Measurements from ENCODE around the gene DPP10.

DNA sequence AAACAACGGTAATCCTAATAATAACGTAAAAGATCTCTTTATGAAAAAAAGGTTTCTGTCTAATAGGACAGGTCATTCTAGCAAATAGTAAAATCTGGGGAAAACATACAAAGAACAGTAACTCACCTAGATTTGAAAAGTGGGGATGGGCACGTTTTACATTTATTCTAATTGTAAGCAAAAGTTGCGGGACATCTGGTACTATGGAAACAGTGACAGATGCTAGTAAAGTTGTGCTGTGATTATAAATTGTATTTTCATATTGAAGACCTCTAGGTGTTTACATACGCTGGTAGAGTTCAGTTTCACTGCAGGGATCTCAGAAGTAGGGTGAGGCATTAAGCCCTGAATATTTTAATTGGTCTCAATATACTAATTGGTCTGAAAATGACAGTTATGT lies 422.5 kb downstream of the DPP10 start:
- TF ChIP-seq EZH2 (IDR thresholded peaks at IDR 0.05): no peak
- TF ChIP-seq, protein P1, sequence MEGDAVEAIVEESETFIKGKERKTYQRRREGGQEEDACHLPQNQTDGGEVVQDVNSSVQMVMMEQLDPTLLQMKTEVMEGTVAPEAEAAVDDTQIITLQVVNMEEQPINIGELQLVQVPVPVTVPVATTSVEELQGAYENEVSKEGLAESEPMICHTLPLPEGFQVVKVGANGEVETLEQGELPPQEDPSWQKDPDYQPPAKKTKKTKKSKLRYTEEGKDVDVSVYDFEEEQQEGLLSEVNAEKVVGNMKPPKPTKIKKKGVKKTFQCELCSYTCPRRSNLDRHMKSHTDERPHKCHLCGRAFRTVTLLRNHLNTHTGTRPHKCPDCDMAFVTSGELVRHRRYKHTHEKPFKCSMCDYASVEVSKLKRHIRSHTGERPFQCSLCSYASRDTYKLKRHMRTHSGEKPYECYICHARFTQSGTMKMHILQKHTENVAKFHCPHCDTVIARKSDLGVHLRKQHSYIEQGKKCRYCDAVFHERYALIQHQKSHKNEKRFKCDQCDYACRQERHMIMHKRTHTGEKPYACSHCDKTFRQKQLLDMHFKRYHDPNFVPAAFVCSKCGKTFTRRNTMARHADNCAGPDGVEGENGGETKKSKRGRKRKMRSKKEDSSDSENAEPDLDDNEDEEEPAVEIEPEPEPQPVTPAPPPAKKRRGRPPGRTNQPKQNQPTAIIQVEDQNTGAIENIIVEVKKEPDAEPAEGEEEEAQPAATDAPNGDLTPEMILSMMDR (IDR thresholded peaks at IDR 0.05): no peak

Data from neural progenitor cell (in vitro differentiated cells).